Stimulated activated CD4-positive, alpha-beta T cell treated with anti-CD3 and anti-CD28 coated beads, Interleukin-4, amount 100 ng/mL, for 4 hours (primary cell): ENCODE measurements around the gene RBM14.
"Not testable (repeated sequence)": the region's sequence is repeated elsewhere in the genome, so short reads cannot be mapped to it uniquely, and the experiment has no call there.

ENCODE experiments used
- DNase-seq, 2 experiments: peaks; one replicate each; pipeline ENCODE4 v3.0.0-alpha.2; 2020

Gene RBM14

GRCh38 chr11:66616379-66617154 lies at the start of gene RBM14:
Gene RBM14 (plus strand): TSS chr11:66616630. CDS start chr11:66616721, 91 bp downstream.
- DNase-seq = peak; percentile 96 to 99

DNA sequence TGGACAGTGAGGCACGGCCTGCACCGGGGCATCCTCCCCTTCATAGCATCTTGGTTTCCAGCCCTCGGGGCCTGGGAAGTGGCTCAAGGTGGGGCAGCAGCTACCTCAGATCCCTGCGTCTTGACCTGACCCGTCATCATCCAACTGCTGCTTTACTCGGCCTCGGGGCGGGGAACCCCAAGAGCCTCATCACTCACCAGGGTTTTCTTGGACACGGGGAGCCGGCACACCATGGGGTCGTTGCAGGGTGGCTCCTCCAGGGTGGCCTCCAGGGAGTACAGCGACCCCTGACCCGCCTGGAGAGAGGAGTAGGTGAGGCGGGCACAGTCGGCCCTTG lies 48.7 kb upstream of the RBM14 start:
- no peak for DNase-seq

GRCh38 chr11:66568124-66568916 lies 48.1 kb upstream of the RBM14 start, which contains the start of gene CTSF:
Gene CTSF (minus strand): TSS chr11:66568606. CDS start chr11:66568486, 120 bp downstream.
- DNase-seq = peak; percentile 60 to 73

GRCh38 chr11:66569076-66569475 lies 47.4 kb upstream of the RBM14 start:
- DNase-seq = no peak

DNA sequence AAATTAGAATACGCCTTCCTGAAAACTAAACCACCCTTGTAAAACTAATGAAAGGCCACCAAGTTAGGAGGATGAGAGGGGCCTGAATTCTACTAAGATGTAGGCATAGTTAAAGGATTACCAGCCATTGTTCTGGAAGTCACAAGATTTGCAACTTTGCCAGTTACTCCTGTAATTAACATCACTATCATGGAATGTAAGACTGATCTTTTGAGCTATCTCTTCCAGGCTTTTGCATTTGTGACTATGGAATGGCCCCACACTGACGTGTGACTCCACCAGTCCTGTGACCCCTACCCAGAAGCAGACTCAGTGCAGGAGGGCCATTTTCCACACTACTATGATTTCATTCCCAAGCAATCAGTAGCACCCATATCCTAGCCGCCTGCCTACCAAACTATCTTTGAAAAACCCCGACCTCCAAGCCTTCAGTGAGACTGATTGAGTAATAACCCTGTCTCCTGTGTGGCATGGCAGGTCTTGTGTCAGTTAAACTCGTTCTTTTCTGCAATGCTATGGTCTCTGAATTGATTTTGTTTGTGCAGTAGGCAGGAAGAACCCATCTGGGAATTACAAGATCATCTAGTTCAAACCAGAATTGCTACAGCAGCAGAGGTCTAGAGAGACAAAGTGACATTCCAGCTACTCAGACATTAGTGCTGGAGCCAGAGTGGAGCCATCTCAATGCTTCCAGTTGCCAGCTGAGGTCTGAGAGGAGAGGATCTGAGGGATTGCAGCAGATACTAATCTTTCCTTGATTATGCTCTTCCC lies 46.2 kb upstream of the RBM14 start:
- no peak for DNase-seq

DNA sequence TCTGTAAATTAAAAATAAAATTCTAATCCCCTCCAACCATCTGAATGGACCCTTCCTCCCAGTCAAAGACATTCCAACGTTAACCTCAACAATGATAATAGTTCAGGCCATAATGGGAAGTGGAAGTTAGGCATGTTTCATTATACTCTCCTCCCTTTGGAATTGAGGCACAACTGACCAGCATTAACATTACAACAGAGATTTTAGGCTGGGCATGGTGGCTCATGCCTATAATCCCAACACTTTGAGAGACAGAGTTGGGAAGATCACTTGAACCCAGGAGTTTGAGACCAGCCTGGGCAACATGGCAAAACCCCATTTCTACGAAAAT lies 45.6 kb upstream of the RBM14 start:
- DNase-seq = no peak

DNA sequence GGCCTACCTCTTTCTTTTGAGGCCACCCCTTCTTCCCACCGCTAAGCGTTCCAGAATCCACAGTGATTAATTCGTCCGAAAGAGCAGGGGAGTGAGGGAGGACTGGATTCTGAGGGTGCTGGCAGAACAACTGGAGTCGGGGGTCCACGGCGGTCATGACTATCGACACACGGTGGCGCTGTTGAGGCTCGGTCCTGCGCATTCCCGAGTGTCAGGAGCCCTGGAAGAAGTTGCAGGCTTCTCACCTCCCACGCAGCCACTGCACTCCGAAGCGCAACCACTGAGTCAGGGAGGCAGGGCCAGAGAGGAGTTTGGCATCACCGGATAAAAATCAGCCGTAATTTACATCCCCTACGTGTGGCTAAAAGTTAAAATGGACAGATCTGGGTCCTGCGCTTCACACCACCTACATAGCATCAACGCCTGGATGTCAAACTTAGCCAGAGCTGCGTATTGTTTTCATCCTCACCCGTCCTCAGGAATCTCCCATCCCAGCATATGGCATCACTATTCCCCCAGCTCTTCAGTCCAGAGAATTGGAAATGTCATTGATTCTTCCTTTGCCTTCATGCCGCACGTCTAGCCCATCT lies 37.3 kb upstream of the RBM14 start:
- peak; percentile 72 to 82 for DNase-seq

DNA sequence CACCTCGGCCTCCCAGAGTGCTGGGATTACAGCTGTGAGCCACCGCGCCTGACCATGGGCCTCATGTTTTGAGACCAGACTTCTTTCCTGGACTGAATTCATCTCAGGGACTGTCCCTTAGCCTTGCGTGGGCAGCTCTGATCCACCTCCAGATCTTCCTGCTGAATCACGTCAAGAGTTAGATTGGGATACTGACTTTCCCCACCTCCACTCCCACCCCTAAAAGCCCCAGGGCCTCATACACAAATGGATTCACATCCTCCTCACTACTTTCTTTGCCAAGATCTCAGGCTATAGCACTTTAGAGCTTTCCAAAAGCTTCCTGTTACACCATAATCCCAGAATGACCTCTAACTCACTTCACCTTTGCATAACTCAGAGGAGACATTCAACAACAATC lies 35.6 kb upstream of the RBM14 start:
- no peak for DNase-seq

GRCh38 chr11:66581261-66581660 lies 35.2 kb upstream of the RBM14 start:
- DNase-seq = no peak

DNA sequence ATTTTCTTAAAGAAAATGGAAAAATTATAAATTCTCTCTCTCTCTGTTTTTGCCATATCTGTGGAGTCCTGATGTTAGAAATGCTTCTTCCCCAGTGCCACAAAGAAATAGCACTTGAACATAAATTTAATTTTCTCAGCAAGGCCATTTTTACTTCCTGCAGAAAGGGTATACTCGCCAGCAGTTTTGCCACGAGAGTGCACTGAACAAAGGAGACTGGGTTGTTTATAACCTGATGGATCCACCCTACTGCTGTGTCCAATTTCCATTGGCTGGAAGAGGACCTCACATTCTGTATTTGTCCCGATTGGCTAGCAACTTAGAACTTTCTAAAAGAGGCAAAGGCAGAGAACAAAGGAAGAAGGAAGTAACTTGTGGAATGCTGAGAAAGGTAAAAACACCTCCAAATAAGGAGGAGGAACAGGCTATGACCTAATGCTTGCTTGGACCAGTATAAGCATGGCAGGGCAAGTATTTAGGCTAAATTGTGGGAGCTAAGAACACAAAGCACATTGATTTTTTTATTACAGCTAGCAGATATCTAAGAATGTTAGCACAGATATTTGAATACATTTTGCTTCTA lies 33.8 kb upstream of the RBM14 start:
- DNase-seq = not testable (repeated sequence)

DNA sequence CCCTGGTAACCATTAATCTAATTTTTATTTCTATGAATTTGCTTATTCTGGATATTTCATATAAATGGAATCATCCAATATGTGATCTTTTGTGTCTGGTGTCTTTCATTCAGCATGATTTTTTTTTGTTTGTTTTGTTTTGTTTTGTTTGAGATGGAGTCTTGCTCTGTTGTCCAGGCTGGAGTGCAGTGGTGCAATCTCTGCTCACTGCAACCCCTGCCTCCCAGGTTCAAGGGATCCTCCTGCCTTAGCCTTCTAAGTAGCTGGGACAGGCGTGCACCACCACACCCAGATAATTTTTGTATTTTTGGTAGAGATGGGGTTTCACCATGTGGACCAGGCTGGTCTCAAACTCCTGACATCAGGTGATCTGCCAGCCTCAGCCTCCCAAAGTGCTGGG lies 31.0 kb upstream of the RBM14 start:
- DNase-seq = not testable (repeated sequence)

GRCh38 chr11:66586136-66586535 lies 30.3 kb upstream of the RBM14 start:
- DNase-seq = no peak

- not testable (repeated sequence) for DNase-seq
Measured at GRCh38 chr11:66589315-66589714, 27.1 kb upstream of the RBM14 start.

DNA sequence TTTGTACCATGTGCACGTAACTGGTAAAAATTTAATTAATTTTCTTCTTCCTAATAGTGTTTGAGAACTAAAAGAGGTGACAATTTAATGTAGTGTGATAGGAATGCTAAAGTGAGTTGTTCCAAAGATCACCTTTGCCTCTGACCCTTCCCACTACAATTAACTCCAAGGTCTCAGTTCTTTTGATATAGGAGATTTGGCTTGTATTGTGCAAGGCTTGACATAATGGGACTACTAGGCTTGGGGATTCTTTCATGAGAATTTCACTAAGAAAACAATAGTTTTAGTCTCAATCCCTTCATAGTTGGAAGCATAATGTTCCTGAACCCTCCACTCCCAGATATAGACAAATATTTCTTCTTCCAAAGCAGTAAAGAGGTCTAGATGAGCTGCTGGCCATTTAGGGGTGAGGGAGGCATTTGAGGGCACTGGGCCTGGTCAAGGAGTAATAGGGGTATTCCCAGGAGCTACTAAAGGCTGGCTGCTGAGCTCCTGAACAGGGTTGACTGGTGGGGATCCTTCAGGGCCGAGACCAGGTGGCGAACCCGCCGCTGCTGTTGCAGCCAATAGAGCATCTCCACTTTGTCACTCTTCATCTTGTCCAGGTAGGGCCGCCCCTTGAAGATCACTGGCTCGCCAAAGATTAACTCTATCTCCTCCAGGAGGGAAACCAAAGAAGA lies 26.3 kb upstream of the RBM14 start:
- DNase-seq = no peak

DNA sequence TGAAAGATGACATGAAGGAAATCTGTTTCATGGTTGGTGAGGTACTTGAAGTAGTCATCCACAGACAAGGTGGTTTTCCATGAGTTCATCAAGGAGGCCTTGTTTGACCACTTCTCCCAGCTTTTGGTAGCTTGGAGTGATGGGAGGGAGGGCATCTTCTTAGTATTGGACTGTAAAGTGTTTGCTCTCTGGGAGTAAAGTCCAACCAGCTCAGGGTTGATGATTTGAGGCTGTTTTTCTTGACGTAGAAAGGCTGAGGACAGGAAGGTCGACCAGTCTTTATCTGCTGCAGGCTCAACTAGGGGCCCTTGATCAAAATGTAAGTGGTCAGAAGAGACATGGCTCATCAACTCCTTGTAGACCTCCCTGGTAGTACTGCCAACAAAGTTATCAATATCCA lies 25.3 kb upstream of the RBM14 start:
- DNase-seq = no peak

- DNase-seq = peak; percentile 97 to 99
Measured at GRCh38 chr11:66592457-66593302, 23.8 kb upstream of the RBM14 start, which contains the start of the genes CCDC87 and CCS. Gene CCDC87 (minus strand): TSS chr11:66593063. CDS start chr11:66593015, 48 bp downstream. Gene CCS (plus strand): TSS chr11:66593185. CDS start chr11:66593262, 77 bp downstream.

DNA sequence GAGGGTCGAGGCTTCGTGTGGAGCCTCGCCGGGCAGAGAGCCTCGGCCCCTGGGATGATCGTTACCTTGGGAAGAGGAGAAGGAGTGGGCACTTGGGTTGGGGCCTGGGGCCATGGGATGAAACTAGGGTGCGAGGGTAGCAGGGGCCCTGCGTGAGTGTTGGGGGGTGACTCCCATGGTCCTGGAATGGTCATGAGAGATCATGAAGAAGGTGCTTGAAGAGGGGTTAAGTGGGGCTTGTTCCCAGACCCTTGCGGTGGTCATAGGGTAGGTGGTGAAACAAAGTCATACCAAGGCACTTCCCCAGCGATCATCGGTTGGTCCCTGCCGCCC lies 23.2 kb upstream of the RBM14 start:
- DNase-seq = no peak

DNA sequence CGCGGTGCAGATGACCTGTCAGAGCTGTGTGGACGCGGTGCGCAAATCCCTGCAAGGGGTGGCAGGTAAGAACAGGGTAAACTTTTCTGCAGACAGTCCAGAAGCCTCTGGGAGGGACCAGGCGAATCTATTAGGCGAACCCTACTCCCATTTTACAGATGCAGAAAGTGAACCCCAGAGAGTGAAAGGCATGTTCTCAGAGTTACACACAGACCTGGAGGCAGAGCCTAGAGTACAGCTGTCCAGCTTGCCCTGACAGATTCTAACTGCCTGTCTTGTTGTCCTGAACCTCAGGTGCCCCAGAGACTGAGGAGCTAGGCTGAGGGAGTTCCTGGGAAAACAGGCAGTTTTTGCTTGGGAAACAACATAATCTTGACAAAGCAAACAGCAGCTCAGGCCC lies 22.8 kb upstream of the RBM14 start:
- DNase-seq = no peak

DNA sequence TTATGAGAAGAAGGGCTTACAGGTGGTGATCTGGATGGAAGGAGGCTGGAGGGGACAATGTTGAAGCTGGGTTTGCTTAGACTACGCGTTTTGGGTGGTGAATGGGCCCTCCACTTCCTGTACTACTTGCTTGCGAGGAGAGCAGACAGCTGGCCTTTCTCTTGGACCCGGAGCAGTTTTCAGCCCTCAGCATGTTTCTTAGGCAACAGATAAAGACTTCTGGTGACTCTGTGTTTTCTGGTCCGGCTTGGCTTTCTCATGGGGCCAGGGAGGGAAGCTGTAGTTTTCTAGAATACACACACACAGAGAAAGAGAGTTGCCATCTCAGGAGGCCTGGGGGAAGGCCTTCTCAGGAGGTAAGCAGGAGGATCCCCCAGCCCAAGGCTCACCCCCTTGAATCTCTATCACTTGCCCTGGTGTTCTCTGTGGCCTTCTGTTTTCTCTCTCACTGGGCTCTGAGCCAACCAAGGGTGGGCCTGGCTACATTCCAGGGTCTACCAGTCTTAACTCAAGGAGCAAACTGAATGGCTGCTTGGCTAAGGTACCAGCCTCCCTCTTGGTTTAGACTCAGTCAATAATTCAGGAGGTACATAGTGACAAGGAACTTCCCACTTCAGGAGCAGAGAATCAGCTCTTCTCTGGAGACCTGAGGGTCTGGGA lies 21.1 kb upstream of the RBM14 start:
- no peak for DNase-seq

GRCh38 chr11:66598993-66599392 lies 17.4 kb upstream of the RBM14 start:
- DNase-seq = no peak

DNA sequence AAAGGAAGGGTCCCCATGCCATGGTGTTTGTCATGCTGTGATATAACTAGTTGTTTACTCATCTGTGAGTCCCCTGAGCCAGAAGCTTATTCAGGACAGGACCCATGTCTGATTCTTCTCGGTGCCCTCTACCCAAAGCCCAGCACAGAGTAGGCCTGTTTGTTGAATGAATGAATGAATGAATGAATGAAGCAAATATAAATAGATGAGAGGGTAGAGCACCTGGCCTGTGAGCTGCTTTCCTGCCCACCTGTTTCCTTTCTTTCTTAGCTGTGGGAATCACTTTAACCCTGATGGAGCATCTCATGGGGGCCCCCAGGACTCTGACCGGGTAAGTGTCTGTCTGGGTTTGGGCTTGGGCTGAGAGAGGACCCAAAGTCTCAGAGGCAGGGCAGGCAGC lies 16.2 kb upstream of the RBM14 start:
- DNase-seq = no peak
